HG02759 (cell line): ENCODE measurements around the gene TK2.
A peak's percentile ranks its signal among the peaks of the same experiment; 100 is the strongest.

ENCODE experiments used
- ATAC-seq: cut with Tn5 transposase; IDR thresholded peaks from one replicate; pipeline ENCODE4 v1.9.1; 2021; ENCODE audit warnings: mild to moderate bottlenecking, moderate library complexity; ENCODE audit not compliant: unreplicated experiment

The TK2 gene

DNA sequence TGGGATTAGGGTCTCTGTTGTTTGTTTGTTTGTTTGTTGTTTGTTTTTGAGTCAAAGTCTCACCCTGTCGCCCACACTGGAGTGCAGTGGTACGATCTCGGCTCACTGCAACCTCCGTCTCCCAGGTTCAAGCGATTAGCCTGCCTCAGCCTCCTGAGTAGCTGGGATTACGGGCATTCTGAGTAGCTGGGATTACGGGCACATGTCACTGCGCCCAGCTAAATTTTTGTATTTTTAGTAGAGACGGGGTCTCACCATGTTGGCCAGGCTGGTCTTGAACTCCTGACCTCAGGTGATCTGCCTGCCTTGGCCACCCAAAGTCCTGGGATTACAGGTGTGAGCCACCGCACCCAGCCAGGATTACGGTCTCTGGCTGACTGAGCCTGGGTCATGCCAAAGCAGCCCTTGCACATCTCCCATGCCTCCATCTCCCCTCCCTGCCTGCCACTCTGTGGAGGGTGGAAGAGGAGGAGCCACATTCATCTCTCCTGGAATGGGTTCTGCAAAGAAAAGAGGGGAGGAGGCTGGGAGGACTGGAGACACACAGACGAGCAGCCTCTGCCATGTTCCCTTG lies 63.6 kb downstream of the TK2 start:
- ATAC-seq, result no peak

DNA sequence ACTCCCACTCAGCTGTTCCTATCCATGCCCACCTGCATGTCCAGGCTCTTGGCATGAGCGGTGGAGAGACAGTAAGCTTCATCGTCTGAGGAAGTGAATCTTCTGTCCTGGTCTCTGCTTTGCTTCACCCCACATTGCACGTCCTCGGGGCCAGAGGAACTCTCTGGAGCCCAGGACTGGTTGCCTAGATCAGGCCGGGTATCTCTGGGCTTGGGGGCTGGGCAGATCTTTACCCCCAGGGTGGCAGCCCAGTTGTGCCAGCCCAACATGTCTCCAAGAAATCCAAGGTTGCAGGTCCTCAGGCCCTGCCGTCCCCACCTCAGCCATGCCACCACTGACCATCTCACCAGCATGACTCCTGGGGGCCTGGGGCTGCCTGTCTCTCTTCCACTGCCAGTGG lies 64.5 kb downstream of the TK2 start:
- ATAC-seq, result no peak

GRCh38 chr16:66484453-66485213 lies 65.3 kb downstream of the TK2 start:
- ATAC-seq, result no peak

GRCh38 chr16:66483689-66484452 lies 66.1 kb downstream of the TK2 start:
- peak; percentile 75 for ATAC-seq

GRCh38 chr16:66481943-66482390 lies 68.0 kb downstream of the TK2 start:
- ATAC-seq, result no peak

DNA sequence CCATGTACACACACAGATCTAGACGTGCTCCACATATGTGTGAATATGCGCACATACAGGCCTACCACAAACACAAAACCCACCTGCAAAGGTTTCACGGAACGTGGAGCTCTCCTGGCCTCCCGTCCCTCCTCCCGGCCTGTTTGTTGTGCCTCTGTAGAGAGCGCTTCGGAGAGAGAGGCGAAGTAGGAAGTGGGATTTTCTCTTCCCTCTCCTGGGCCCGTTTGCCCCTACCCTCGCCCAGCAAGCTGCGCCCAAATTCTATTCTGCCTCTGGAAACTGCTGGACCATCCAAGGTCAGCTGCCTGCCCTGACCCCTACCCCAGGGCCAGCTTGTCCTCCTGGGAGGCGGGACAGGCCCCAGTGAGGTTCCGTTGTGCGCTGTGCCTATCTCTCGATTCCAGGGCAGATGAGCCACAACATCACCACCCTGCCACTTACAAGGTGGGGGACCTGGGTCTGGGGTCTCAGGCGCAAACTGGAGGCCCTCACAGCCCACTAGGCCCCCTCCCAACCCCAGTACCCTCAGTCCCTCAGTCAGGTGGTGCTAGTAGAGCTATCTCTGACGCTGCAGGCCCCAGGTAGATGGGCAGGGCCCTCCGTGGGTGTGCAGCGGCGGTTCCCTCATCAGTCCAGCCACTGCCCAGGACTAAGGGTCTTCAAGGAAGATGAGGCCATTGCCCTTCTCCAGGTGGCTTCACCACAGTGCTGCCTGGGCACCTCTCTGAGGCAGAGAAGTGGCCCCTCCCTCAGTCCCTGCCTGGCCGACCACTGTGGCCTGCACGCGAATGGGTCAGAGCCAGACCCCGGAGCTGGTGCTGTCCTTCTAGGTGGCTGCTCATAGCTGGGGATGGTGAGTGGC lies 68.6 kb downstream of the TK2 start:
- ATAC-seq, result no peak

DNA sequence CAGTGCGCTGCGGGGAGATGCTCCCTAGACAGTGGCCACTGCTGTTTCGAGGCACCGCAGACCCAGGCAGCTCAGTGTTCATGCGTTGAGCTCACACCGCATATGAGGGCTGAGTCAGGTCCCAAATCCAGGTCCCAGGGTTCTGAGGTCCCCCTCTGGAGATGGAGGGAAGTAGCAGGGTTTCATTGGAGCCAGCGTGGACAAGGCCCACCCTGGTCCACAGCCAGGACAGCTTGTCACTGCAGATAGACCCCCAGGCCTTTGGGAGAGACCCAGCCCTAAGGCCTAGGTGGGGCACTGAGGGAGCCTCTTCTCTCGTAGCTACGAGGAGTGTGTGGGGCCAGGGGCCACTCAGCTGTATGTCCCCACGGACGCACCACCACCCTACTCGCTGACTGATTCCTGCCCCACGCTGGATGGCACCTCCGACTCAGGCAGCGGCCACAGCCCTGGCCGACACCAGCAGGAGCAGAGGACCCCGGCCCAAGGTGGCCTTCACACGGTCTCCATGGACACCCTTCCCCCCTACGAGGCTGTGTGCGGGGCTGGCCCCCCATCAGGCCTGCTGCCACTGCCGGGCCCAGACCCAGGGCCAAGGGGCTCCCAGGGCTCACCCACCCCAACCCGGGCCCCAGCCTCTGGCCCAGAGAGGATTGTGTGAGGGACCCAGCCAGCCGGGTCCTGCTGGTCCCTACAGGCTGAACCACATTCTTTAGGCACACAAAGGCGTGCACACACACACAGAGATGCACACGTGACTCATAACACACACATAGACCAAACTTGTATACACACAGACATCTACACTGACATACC lies 69.4 kb downstream of the TK2 start:
- no peak for ATAC-seq

GRCh38 chr16:66479661-66480264 lies 70.2 kb downstream of the TK2 start:
- no peak for ATAC-seq

- peak; percentile 79 for ATAC-seq
Observed at GRCh38 chr16:66478733-66479511, 71.0 kb downstream of the TK2 start.

- ATAC-seq, result no peak
Observed at GRCh38 chr16:66477028-66477515, 72.8 kb downstream of the TK2 start.

DNA sequence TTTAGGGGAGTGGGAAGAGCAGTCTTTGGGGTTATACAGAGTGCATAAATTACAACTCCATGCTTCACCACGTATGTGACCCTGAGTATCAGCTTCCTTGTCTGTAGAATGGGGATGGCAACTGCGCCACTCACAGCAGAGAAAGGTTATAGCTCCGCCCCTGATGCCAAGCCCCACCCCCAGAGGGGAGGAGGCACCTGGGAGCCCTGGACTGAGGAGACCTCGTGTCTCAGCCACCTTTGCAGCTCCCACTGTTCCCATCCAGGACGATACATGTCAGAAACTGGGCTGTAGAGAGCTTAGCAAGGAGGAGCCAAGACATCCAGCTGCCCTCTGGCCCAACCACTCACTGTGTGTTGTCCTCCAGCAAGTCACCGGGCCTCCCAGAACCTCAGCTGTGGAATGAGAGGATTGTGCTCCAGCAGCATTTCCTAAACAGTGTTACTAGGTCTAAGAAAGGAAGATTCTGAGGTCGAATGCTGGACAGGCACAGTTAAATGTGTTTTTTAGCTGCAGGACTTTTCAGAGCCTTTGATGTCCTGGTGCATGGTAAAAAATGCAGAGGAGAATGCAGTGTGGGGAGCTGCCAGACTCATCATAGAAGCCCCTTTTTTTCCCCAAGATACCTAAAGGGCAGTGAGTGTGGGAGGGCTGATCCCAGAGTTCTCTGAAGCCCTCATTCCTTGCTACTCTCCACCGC lies 73.4 kb downstream of the TK2 start:
- no peak for ATAC-seq

- no peak for ATAC-seq
Observed at GRCh38 chr16:66475232-66475631, 74.7 kb downstream of the TK2 start.

GRCh38 chr16:66474750-66475199 lies 75.1 kb downstream of the TK2 start:
- peak; percentile 77 for ATAC-seq

DNA sequence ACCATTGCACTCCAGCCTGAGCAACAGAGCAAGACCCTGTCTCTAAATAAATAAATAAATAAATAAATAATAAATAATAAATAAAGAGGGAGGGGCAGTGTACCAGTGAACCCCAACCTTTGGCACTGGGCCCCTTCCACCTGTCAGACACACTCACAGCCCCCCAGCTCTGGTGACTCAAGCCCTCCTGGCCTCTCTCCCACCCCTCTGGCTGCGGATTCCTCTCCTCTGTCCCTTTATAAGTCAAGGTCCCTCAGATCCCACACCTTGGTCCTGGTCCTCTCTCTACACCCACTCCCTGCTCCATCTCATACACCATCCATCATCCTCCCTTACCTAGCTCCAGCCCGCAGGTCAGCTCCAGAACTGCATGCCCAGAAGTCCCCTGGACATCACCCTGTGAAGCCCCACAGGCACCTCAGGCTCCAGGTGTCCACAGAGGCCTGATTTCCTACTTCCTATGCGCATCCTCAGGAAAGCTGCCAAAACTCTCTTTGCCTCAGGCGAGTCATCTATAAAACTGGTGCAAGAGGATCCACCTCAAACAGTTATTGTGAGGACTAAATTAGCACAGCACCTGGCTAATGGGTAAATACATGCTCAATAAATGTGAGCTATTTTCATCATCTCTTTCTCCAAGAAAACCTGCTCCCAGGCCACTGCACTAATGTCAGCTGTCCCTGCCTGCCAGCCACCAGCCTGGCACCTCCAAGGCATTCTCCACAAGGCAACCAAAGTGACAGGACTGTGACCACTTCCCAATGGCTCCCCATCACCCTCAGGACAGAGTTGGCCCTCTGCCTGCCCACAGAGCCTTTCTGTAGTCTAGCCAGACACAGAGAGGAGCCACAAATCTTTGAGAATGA lies 76.0 kb downstream of the TK2 start:
- no peak for ATAC-seq

GRCh38 chr16:66473051-66473571 lies 76.8 kb downstream of the TK2 start:
- ATAC-seq, result no peak

DNA sequence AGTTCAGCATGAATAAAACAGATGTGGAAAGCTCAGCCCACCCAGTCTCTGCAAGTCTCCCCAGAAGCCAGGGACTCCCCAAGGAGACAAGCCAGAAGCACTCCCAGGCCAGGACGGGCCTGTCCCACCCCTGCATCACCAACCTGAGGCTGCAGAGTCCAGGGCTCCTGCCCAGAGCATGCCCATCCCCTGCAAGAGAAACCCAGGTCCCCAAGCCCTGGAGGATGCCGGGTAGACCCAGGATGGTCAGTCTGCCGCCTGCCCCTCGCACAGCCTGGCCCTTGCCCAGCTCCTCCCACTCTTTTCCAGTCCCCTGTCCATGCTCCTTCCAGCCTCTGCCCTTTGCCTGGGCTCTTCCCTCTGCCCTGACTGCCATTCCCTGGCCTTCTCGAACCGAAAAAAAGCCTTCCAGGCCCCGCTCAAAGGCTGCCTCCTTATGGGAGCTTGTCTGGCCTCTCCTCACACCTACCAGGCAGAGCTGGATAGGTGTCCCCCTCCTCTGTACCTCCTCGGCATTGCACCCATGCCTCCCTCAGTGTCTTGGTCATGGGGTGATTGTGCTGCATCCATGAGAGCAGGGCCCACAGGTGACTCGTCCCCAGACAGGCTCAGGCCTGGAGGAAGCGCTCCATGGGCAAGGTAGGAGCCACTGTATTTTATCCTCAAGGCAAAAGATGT lies 78.1 kb downstream of the TK2 start:
- ATAC-seq, result no peak
